Measurements from ENCODE around the gene MSLN. TPM values are rescaled to one million over a fixed set of nuclear protein-coding genes. Genes with fewer than 3 reads are reported as not detected.

Gene MSLN
- total RNA-seq, 2 donors from 2014 or later: 1.3 TPM; not detected in 1

DNA sequence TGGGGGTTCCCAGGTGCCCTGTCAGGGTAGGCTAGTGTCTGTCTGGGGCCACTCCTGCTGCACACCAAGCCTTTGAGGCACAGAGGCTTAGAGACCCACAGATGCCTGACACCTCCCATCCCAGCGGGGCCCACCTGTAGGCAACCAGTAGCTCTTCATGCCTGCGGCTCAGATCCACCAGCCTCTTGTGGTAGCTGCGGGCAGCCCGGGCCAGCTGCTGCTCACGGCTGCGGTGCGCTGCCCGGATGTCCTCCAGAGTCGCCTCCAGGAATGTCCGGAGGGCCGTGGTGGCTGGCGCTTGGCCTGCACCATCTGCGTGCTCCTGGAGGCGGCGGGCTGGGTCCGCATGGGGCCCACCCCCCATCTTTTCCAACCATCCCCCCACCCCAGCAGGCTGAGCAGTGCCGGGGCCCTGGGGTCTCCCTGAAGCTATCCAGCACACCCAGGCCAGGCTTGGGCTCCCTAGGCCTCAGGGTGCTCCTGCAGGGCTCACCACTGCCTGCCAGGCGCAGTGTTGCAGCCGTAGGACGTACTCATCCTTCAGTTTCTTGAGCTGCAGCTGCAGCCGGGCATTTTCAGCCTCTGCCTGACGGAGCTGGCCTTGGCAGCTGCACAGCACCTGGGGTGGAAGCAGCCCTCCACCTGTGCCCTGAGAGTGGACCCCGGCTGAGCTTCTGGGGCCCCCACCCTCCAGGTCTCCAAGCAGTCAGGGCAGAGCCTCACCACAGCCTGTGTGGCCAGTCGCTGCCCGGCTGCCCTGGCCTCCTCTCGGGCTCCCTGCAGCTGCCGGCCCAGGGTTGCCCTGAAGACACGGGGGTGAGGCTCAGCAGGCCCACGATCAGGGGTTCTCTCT lies 36.1 kb upstream of the MSLN start:
- H3K4me1 ChIP-seq (ENCODE audit: control insufficient read depth in 1 of 2, low read depth in 2 of 2): peaks cover 25 to 39% of the 10 kb centered on the region in 2 donors

DNA sequence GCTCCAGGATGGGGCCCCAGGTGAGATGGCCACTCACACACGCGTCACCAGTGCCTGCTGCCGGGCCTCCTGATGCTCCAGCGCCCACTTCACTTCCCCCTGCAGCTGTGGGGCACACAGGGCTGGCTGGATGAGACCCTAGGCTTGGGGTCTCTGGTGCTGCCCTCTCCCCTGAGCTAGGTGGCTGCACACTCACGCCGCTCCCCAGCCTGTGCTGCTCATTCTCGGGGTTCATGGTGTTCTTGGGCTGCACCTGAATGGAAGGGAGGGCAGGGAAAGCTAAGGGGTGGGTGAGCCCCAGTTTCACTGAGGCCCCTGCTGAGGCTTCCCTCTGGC lies 35.5 kb upstream of the MSLN start:
- H3K4me3 ChIP-seq: no peak overlapping the region
- DNase-seq (ENCODE audit: low spot score) (no peak), ATAC-seq (ENCODE audit: insufficient number of reproducible peaks, low FRiP score, low read depth) (no peak)
- TF ChIP-seq, protein P1, sequence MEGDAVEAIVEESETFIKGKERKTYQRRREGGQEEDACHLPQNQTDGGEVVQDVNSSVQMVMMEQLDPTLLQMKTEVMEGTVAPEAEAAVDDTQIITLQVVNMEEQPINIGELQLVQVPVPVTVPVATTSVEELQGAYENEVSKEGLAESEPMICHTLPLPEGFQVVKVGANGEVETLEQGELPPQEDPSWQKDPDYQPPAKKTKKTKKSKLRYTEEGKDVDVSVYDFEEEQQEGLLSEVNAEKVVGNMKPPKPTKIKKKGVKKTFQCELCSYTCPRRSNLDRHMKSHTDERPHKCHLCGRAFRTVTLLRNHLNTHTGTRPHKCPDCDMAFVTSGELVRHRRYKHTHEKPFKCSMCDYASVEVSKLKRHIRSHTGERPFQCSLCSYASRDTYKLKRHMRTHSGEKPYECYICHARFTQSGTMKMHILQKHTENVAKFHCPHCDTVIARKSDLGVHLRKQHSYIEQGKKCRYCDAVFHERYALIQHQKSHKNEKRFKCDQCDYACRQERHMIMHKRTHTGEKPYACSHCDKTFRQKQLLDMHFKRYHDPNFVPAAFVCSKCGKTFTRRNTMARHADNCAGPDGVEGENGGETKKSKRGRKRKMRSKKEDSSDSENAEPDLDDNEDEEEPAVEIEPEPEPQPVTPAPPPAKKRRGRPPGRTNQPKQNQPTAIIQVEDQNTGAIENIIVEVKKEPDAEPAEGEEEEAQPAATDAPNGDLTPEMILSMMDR (IDR thresholded peaks at IDR 0.05): no peak
- H3K36me3 ChIP-seq: no peaks in the 10 kb centered on the region
- H3K27me3 ChIP-seq (replicated peaks; ENCODE audit: insufficient read depth): no peaks in the 10 kb centered on the region
- H3K27ac ChIP-seq: no peak overlapping the region
- no peaks in the 10 kb centered on the region for H3K9me3 ChIP-seq
- H3K4me1 ChIP-seq (ENCODE audit: control insufficient read depth in 1 of 2, low read depth in 2 of 2): peaks cover 23 to 35% of the 10 kb centered on the region in 2 donors

More for the DNA sequence above, 36.1 kb upstream of the MSLN start:
- no peak overlapping the region for H3K4me3 ChIP-seq
- H3K27ac ChIP-seq: no peak overlapping the region
- H3K36me3 ChIP-seq: no peaks in the 10 kb centered on the region
- no peak for DNase-seq (ENCODE audit: low spot score)
- TF ChIP-seq, protein P1 (IDR thresholded peaks at IDR 0.05): no peak
- H3K27me3 ChIP-seq (replicated peaks; ENCODE audit: insufficient read depth): no peaks in the 10 kb centered on the region
- H3K9me3 ChIP-seq: no peaks in the 10 kb centered on the region
- no peak for ATAC-seq (ENCODE audit: insufficient number of reproducible peaks, low FRiP score, low read depth)

DNA sequence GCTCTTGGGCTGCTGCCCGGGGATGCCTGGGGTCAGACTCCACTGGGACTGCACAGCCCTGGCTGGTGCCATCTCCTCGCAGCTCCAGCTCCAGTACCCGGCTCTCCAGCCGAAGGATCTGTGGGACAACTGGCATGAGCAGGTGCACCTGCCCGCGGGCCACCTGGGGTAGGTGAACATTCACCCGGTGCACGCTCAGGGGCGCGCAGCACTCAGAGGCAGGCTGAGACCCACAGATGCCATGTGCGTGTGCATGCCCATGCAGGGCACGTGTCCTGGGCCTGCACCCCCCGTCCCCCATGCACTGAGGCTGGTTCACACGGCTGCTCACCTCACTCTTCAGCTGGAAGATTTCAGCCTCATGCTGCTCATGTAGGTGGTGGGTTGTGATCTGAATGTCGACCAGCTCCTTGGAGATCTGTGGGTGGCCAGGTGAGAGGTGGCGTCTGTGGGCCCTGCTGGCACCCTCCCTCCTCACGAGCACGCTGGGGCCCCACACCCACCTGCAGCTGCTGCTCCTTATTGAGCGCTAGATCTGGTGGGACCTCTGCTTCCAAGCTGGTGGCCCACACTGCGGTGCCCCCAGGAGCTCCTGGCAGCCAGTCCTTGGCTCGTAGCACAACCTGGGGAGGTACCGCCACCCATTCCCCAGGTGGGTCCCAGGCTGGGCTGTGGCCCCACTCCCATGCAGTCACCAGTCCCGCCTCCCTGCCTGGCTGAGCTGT lies 34.9 kb upstream of the MSLN start:
- H3K27ac ChIP-seq: no peak overlapping the region

DNA sequence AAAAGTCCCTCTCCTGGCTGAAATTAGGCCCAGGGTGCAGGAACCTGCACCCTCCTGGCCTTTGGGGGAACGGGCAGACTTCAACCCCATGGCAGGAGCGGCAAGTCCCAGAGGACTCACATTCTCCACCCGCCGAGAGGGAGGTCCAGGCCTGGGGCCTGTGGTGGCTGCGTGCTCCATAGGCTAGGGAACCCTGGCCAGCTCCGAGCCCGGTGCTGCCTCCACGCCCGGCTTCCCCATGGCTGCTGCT lies 34.4 kb upstream of the MSLN start:
- Histone ChIP-seq H3K27ac (no peak overlapping the region), H3K36me3 (no peaks in the 10 kb centered on the region), H3K4me3 (peak overlapping the region; percentile 71), H3K27me3 (replicated peaks; ENCODE audit: insufficient read depth) (no peaks in the 10 kb centered on the region), H3K4me1 (ENCODE audit: control insufficient read depth in 1 of 2, low read depth in 2 of 2) (peaks cover 18 to 30% of the 10 kb centered on the region in 2 donors), H3K9me3 (no peaks in the 10 kb centered on the region)
- DNase-seq (ENCODE audit: low spot score) (no peak), ATAC-seq (ENCODE audit: insufficient number of reproducible peaks, low FRiP score, low read depth) (no peak)
- TF ChIP-seq, protein P1 (IDR thresholded peaks at IDR 0.05): no peak

More for the DNA sequence above, 34.9 kb upstream of the MSLN start:
- no peaks in the 10 kb centered on the region for H3K9me3 ChIP-seq
- peaks cover 18 to 30% of the 10 kb centered on the region in 2 donors for H3K4me1 ChIP-seq (ENCODE audit: control insufficient read depth in 1 of 2, low read depth in 2 of 2)
- H3K4me3 ChIP-seq: no peak overlapping the region
- ATAC-seq (ENCODE audit: insufficient number of reproducible peaks, low FRiP score, low read depth) (no peak), DNase-seq (ENCODE audit: low spot score) (no peak)
- H3K36me3 ChIP-seq: no peaks in the 10 kb centered on the region
- no peaks in the 10 kb centered on the region for H3K27me3 ChIP-seq (replicated peaks; ENCODE audit: insufficient read depth)
- TF ChIP-seq, protein P1 (IDR thresholded peaks at IDR 0.05): no peak

DNA sequence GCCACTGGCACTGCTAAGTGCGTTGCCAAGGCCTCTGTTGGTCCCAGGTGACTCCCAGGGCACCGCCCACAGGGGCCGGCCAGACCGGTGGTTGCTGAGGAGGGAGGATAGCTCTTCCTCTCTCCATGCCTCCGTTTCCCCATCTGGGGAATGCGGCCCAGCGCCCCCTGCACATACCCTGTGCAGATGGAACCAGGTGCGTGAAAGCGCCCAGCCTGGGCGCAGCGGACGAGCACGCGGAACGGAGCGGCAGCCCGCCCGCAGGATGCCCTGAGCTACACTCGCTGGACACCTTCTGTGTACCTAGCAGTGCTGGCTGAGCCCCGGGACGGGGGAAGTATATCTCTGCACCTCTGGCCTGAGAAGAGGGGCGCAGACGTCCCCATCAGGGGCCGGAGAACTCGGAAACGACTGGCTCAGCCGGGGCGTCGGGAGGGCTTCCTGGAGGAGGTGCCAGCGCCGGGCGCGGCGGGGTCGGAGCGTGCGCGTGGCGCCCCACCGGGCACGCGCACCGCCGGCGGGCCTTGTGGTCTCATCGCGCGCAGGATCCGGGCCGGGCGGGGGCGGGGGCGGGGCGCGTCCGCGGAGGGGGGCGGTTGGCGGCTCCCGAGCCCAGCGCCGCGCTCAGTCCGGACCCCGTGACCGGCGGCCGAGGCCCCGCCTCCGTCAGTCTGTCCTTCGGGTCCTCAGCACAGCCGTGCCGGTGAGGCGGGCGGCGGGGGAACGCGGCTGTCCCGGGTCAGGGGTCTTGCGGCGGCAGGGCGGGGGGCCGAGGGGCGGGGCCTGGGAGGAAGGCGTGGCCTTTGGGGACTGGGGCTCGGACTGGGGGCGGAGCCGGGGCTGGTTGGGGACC lies 33.9 kb upstream of the MSLN start, which contains the start of the genes CCDC78 and HAGHL:
CCDC78 (minus strand) TSS at position 6 of the 853 bp plus-strand sequence. CDS start 76 bp downstream, outside the sequence.
HAGHL (plus strand) TSS at position 669 of the 853 bp plus-strand sequence. CDS start 404 bp downstream, outside the sequence.
- Histone ChIP-seq H3K27ac (no peak within 1 kb of the TSS), H3K9me3 (no peaks in the 10 kb centered on the region), H3K36me3 (peaks cover 3% of the 10 kb centered on the region), H3K4me1 (ENCODE audit: control insufficient read depth in 1 of 2, low read depth in 2 of 2) (peaks cover 14 to 26% of the 10 kb centered on the region in 2 donors), H3K27me3 (replicated peaks; ENCODE audit: insufficient read depth) (no peaks in the 10 kb centered on the region), H3K4me3 (peak within 1 kb of the TSS; percentile 71)
- no peak for DNase-seq (ENCODE audit: low spot score)
- TF ChIP-seq, protein P1 (IDR thresholded peaks at IDR 0.05): no peak
- peak; percentile 26 for ATAC-seq (ENCODE audit: insufficient number of reproducible peaks, low FRiP score, low read depth)
